ENCODE results near the gene KLHL18.
"Not testable (repeated sequence)": the region's sequence is repeated elsewhere in the genome, so short reads cannot be mapped to it uniquely, and the experiment has no call there.

KLHL18 gene

DNA sequence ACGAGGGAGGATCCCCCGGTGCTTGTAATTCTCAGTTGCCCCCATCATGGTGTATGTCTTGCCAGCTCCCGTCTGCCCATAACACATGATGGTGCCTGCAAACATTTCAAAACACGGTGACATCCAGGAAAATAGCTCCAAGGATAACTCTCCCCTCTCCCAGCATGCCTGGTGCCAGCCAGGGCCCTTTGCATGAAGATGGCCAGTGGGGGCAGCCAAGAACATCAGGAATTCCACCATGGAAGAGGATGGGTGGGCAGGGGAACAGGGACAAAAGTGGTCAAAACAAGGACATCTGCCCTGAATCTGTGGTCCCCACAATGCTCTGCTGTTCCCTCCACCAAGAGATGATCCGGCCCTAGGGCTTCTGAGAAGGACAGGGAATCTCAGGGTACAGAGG is 9.2 kb upstream of the KLHL18 start:
- DNase-seq (ENCODE audit: low read depth in 1 of 2, low spot score in 1 of 2): no peak

DNA sequence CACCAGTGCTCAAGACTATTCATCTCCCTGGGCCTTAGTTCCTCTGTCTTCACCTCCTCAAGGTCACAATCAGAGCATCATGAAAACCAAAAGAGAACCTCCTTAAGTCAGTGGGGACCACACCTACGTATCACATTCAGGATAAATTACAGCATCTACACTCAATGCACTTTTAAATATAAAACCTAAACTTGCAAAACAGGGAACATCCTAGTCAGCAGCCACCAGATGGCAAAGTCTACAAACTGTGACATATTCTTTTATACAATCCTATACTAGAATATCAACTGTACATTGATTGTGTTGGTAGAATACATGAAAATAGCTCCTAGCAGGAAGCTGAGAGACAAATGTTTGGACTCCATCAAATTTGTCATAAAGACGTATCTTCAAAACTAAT is 8.1 kb upstream of the KLHL18 start:
- DNase-seq (ENCODE audit: low read depth in 1 of 2, low spot score in 1 of 2): no peak

DNA sequence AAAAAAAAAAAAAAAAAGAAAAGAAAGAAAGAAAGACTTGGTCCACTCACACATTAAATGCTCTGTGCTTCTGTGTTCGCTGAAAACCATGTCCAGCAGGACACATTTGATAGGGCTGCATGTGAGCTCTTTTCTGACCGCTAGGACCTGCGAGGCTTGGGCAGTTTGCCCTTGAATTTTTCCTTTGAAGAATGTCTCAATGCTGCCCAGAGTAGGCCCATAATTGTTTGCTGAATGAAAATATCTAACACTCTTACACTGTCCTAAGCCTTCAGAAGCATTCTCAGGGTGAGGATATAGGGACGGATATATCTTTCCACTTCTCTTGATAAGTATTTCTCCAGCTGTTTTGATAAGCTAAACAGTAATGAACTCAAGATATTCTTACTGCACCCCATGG is 6.2 kb upstream of the KLHL18 start:
- no peak for DNase-seq (ENCODE audit: low read depth in 1 of 2, low spot score in 1 of 2)

DNA sequence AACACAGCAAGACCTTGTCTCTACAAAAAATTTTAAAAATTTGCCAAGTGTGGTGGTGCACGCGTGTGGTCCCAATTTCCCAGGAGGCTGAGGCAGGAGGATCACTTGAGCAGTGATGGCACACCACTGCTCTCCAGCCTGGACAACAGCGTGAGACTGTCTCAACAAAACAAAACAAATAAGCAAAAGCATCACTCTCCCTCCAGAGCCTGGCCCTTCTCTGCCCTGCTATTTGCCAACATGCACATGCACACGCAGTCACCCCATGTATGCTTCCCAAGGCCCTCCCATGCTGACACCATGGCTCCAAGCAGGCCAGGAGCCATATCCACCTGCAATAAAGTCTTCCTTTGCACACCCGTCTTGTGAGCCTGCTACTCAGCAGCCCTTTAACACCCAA is 2.2 kb upstream of the KLHL18 start:
- DNase-seq (ENCODE audit: low read depth in 1 of 2, low spot score in 1 of 2): no peak

DNA sequence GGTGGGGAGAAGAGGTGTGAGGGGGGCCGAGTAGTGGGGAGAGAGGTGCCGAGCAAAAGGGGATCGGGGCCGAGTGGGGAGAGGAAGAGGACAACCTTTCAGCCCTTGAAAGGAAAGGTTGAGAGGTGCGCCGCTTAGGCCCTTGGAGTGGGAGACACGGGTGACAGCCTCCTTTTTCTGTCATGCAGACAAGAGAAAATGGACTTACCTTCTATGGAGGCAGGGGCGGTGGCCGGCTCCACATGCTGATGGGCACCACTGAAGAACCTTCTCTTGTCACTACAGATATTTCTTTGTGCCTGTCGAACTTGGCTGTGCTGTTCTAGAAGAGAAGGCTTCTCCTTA is 421 bp downstream of the KLHL18 start:
- DNase-seq (ENCODE audit: low read depth in 1 of 2, low spot score in 1 of 2): no peak

DNA sequence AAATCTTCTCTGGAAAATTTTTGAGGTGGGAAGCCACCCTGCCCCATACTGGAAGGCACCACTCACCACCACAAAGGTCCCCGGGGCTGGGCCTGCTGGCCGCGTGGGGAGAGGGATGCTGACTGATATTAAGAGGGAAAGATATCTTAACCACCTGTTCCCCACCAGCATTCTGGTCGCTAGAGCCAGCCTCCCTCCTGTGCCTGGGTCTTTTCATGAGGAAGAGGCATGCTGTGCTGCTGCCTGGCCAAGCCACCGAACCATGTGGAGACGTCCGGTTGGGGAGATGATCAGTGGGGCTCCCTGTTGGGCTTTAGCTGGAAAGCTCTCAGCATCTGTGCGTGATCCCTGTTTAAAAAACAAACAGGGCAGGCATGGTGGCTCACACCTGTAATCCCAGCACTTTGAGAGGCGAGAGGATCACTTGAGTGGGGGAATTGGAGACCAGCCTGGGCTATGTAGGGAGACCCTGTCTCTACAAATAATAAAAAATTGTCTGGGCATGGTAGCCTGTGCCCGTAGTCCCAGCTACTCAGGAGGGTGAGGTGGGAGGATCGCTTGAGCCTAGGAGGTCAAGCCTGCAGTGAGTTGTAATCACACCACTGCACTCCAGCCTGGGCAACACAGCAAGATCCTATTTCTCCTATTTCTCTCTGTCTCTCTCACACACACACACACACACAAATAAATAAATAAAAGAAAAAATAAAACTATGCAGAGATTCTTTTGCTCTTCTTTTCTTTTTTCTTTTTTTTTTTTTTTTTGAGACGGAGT is 1.0 kb downstream of the KLHL18 start:
- no peak for DNase-seq (ENCODE audit: low read depth in 1 of 2, low spot score in 1 of 2)

DNA sequence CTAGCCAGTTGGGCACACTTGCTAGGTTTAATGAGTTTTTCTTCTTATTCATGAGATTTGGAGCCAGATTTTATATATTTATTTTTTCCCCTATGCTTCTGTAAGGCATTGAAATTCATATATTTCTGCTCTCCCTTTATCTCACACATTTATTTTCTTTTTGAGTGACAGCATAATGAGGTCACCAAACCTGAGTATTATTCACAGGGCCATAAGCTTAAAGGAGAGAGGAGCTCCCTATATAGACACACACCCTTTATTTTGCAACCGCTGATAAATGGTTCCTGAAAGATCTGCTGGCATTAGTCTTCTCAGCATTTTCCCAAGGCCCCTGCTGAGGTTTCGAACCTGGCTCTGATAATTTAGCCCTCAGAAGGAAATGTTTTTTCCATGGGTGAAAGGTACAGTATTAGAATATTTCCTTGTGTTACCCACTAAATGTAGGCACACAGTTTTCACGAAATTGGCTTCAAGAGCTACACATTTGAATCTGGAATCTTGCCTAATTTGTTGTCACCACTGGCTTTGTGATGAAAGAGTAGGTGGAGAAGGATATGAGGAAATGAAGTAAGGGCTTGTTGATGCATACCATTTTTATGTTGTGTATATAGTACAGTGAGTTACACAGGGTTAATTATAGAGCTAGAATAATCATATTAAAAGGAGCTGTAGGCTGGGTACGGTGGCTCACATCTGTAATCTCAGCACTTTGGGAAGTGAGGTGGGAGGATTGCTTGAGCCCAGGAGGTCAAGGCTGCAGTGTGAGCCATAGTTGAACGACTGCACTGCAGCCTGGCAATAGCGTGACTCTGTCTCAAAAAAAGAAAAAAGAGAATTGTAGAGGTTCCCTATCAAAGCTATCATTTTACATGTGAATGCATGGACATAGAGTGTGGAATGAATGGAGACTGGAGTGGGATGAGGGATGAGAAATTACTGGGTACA is 6.5 kb downstream of the KLHL18 start:
- DNase-seq (ENCODE audit: low read depth in 1 of 2, low spot score in 1 of 2): no peak

DNA sequence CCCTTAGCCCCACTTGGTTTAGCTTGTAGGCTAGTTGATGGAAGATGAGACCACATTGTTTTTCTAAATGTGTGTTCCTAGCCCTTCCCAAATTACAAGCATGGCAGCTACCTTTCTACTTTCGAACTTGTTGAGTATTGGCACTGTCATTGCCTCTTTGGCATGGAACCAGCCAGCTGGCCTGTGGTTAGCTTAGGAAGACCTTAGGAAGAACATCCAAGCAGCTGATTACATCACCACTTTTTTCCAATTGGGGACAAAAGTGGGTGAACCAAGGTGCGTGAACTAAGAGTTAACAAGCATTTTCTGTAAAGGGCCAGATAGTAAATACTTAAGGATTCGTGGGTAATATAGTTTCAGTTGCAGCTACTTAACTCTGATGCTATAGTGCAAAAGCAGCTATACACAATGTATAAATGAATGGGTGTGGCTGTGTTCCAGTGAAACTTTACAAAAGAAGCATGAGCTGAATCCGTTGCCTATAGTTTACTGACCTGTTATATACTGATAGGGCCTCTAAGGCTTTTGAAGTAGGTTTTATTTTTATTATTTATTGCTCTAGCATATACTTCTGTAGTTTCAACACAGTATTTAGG is 8.5 kb downstream of the KLHL18 start:
- no peak for DNase-seq (ENCODE audit: low read depth in 1 of 2, low spot score in 1 of 2)

DNA sequence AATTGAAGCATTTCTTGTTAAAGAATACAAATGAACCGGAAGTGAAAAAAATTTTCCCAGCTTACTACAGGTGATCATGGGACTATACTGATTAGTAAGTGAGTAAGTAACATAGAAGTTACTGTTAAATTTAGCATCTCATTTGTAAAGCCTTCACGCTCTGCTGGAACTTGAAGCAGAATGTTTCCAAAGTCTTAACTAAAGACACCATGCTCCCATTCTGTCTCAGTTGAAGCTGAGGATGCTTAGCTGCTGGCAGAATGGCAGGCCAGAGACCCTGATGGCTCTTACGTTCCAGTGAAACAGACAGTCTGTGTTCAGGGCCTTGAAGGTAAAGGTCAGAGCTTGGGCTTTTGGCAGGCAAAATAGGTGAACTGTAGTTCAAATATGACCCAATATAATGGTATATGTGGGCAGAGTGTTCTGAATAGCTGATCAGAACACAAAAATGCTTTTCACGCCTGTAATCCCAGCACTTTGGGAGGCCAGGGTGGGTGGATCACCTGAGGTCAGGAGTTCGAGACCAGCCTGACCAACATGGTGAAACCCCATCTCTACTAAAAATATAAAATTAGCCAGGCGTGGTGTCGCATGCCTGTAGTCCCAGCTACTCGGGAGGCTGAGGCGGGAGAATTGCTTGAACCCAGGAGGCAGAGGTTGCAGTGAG is 9.1 kb downstream of the KLHL18 start:
- DNase-seq (ENCODE audit: low read depth in 1 of 2, low spot score in 1 of 2): not testable (repeated sequence)

DNA sequence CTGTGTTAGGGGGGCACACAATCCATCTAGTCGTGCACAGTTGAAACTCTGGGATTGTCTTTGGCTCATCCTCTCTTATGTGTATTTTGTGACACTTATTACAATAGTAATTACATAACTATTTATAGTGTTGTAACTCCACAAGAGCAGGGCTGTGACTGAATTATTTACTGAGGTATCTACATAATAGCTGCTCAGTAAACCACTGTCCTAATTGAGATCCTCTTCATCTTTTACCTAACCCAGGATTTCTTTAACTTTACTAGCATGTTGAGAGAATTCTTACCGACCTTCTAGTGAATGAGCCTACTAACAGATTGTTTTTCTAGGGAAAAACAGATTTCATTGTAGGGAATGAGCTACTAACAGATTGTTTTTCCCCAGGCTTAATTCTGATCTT is 11.1 kb downstream of the KLHL18 start:
- no peak for DNase-seq (ENCODE audit: low read depth in 1 of 2, low spot score in 1 of 2)

DNA sequence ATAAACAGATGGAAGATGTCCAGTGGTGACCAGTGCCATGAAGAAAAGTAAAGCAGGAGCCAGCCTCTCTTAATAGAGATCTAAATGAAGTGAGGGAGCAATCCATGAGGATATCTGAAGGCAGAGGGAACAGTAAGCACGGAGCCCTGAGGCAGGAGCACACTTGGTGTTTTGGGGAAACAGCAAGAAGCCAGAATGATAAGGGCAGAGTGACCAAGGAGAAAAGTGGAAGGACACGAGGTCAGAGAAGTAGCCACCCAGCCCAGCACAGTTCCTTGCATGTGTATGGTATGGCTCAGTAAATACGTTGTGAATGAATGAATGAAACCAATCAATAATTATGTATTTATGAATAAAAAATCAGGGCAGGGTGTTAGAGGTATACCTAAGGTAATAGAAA is 11.6 kb downstream of the KLHL18 start:
- DNase-seq (ENCODE audit: low read depth in 1 of 2, low spot score in 1 of 2): no peak

DNA sequence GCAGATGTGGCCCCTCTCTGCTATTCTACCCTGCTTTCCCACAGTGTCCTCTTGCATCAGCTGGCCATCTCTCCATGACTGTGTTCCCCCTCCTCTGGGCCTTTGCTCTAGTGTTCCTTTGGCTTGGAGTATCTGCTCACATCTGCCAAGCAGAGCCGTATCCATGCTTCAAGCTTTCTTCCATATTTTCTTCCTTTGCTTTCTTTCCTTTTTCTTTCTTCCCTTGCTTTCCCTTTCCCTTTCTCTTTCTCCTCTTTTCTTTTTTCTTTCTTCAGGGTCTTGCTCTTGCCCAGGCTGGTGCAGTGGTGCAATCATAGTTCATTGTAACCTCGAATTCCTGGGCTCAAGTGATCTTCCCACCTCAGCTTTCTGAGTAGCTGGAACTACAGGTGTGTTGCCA is 12.6 kb downstream of the KLHL18 start:
- no peak for DNase-seq (ENCODE audit: low read depth in 1 of 2, low spot score in 1 of 2)

DNA sequence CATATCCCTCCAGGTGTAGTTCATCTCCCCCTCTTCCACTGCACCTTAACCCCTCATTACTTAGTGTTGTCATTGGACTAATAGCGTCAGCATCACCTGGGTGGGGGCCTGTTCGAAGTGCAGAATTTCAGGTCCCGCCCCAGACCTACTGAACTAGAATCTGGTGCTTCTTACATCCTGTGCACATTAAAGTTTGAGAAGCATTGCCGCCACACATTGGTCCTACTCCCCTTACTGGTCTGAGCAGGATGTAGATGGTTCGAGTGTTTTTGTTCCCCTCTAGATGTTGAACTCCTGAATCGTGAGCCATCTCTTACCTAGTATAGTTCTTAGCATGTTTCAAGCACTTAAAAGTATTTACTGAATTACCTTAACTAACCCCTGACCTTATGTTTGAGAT is 13.2 kb downstream of the KLHL18 start:
- DNase-seq (ENCODE audit: low read depth in 1 of 2, low spot score in 1 of 2): no peak

DNA sequence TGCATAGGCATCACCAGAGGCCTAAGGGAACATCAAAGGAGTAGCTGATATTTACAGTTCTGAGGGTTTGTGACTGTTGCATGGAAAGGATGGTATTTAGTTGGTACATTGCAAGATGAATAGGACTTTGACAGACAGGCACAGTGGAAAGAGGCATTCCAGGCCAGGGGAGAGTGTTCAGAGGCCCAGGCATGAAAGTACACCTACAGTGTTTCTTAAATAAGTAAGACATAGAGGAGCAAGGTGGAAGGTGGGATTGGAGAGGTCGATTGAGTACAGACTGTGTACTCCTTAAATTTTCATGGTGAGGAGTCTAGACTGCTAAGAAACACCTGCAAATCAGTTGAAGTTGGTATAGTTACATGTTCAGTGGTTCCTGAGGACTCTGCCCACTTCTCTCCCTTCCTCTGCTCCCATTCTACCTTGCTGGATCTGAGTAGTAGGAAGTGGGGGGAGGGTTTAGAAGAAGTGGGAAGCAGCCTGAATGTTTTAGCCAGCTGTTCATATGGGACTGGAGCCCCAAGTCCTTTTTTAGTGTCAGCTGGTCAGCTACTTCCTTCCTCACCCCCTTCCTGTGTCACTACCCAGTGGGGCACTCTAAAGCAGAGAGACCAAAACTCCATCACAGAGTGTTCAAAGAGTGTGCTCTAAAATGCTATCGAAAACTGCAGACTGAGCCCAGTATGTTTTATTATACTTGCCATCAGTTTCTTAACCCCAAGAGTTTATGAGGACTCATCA is 14.0 kb downstream of the KLHL18 start:
- DNase-seq (ENCODE audit: low read depth in 1 of 2, low spot score in 1 of 2): no peak

DNA sequence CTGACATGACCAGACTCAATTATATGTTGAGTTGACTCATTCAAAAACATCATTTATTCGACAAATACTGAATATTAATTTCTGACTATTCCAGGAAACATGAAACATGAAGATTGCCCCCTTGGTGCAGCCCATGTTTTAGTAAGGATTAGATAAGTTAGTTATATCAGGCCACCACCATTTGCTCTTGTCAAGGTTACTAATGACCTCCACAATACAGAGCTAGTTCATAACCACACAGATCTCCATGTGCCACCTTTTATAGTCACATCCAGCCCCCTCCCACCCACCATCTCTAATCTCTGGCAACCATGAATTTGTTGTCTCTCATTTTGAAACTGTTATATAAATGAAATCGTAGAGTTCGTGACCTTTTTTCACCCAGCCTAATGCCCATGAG is 15.7 kb downstream of the KLHL18 start:
- DNase-seq (ENCODE audit: low read depth in 1 of 2, low spot score in 1 of 2): no peak

DNA sequence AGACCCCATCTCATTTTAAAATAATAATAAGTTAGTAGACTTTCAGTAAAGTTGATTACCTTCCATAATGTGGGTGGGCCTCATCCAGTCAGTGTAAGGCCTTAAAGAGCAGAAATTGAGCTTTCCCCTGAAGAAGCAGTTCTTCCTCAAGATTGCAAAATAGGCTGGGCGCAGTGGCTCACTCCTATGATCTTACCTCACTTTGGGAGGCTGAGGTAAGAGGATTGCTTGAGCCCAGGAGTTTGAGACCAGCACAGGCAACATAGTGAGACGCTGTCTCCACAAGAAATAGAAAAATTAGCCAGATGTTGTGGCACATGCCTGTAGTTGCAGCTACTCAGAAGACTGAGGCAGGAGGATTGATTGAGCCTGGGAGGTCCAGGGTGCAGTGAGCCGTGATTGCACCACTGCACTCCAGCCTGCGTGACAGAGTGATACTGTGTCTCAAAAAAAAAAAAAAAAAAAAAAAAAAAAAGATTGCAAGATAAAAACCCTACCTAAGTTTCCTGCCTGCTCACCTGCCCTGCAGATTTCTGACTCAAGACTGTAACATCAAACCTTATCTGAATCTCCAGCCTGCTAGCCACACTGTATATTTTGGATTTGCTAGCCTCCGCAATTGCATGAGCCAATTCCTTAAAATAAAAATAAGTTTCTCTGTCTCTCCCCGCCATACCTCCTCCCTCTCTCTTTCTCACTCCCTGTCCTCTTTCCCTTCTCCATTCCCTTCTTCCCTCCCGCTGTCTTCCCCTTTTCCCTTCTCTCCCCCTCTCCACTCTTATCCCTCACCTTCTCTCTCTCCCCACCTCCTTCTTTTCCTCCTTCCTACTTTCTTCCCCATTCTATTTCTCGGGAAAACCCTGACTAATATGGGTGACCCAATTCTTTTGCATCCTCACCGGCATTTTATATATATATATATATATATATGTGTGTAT is 16.9 kb downstream of the KLHL18 start:
- no peak for DNase-seq (ENCODE audit: low read depth in 1 of 2, low spot score in 1 of 2)

DNA sequence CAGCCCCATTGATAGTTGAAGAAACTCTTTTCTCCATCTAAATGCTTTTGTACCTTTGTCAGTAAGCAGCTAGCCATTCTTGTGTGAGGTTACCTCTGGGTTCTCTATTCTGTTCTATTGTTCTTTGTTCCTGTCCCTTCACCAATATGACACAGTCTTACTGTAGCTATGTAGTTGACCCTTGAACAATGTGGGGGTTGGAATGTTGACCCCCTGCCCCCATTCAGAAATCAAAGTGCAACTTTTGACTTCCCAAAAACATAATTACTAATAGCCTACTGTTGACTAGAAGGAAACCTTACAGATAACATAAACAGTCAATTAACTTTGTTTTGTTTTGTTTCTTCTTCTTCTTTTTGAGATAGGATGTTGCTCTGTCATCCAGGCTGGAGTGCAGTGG is 18.7 kb downstream of the KLHL18 start:
- DNase-seq (ENCODE audit: low read depth in 1 of 2, low spot score in 1 of 2): no peak

DNA sequence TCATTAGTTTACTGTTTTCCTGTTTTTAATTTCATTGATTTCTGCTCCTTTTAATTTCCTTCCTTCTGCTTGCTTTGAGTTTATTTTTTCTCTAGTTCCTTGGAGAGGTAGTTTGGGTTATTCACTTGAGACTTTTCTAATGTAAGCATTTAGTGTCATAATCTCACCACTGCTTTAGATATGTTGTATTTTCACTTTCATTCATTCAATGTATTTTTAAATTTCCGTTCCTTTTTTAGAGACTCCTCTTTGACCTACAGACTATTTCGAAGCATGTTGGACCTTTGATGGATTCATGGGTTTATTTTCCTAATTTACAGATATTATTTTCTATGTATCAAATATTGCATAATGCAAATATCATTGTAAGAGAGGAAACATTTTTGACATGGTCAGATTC is 23.3 kb downstream of the KLHL18 start:
- DNase-seq (ENCODE audit: low read depth in 1 of 2, low spot score in 1 of 2): no peak

DNA sequence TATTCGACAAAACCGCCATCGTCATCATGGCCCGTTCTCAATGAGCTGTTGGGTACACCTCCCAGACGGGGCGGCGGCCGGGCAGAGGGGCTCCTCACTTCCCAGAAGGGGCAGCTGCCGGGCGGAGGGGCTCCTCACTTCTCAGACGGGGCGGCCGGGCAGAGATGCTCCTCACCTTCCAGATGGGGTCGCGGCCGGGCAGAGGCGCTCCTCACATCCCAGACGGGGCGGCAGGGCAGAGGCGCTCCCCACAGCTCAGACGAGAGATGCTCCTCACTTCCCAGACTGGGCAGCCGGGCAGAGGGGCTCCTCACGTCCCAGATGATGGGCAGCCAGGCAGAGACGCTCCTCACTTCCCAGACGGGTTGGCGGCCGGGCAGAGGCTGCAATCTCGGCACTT is 26.5 kb downstream of the KLHL18 start:
- DNase-seq (ENCODE audit: low read depth in 1 of 2, low spot score in 1 of 2): not testable (repeated sequence)

DNA sequence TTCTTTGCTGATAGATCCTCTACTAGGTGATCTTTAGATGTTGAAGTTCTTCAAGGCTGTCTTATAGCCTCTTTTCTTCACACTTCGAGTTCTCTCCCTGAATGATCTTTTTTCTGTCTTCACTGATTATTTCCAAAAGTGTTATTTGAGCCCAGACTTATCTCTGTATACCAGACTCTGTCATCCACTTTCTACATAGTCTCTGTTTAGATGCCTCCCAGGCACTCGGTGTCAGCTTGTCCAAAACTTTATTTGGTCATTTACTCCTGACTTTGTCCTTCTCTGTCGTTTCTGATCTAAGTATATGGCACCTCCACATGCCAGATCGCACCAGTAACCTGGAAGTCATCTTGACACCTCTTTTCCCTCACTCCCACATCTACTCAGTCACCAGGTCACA is 27.6 kb downstream of the KLHL18 start:
- DNase-seq (ENCODE audit: low read depth in 1 of 2, low spot score in 1 of 2): no peak
